ENCODE results near the gene RIOK2. TPM values are rescaled to one million over a fixed set of nuclear protein-coding genes. Genes with fewer than 3 reads are reported as not detected.
A peak's percentile ranks its signal among the peaks of the same experiment; 100 is the strongest.
"Not testable (repeated sequence)": the region's sequence is repeated elsewhere in the genome, so short reads cannot be mapped to it uniquely, and the experiment has no call there.

The RIOK2 gene
- total and polyA plus RNA-seq, 10 of the 15 experiments (the other 5 are each of a cell fraction or from before 2014, with no cell fraction given), result 23.0 to 69.1 (median 33.3) TPM

DNA sequence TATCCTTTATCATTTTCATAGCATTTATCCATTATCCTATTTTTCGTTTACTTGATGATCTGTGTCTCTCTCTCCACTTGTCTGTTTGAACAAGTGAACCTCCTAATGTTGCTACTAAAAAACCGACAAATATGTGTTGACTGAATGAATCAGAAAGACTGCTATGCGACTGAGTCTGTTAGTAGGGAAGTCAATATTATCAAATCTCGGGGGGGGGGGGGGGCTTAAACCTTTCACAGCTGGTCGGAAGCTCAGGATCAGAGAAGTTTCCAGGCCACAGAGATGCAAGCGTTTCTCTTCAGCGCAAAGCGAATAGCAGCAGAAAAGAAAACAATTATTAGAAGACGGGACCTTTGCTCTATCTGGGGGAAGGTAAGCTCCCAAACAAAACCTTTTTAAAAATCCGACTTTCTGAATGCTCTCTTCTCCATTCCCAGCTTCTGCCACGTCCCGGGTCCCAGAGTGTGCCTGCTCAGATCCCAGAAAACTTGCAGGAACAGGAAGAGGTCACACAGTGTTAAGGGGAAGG is 412 bp downstream of the RIOK2 start (continued):
- TF ChIP-seq LARP7 (IDR thresholded peaks at IDR 0.05), result no peak
- 0 out of 2 replicates have a peak, but pooled peaks have one; percentile 12 for TF ChIP-seq ASH2L (IDR thresholded peaks at IDR 0.05; ENCODE audit: borderline replicate concordance, low read depth)
- TF ChIP-seq CREB1 (IDR thresholded peaks at IDR 0.05; ENCODE audit: low read depth), result no peak
- TF ChIP-seq IKZF2 (IDR thresholded peaks at IDR 0.05), result peak in 1 of 2 experiments; percentile 74; a peak in 2 of 4 replicates
- TF ChIP-seq NRF1 (conservative IDR thresholded peaks at IDR 0.05; ENCODE audit: low read depth, low read length), result no peak
- TF ChIP-seq STAT3 (IDR thresholded peaks at IDR 0.05; ENCODE audit: low read depth, low read length), result no peak
- TF ChIP-seq TCF7 (IDR thresholded peaks at IDR 0.05; ENCODE audit: borderline replicate concordance), result no peak
- no peak for TF ChIP-seq ZNF622 (IDR thresholded peaks at IDR 0.05)

DNA sequence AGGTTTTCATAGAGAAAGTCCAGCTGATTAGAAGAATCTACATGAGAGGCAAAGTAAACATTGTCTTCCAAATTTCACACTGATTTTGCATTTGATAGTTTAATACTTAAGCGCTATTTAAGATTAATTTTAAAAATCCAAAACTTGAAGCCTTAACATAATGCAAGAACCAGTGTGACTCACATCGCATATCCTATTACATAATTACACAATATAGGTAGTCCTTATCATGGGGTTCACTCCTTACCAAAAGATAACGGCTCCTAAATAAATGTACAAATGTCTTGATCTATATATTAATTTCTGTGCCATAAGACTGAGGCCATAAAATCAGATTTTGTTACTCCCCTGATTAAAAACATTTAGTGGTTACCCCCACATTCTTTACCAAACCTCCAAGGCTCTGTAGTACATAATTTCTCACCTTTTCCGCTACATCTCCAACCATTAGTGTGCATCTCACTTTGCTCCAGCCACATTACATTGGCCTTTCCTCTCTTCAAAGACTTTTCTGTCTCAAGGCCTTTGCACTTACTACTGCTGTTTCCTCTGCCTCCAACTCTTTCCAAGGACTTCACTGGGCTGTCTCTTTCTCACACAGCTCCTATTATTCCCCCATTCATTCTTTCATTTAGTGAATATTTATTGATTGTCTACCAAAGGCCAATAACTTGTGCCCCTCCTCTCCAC is 1.0 kb downstream of the RIOK2 start:
- peak overlapping the region; percentile 94 for H3K27ac ChIP-seq (ENCODE audit: control insufficient read depth, insufficient read depth)
- peaks cover 28% of the 10 kb centered on the region for H3K79me2 ChIP-seq (ENCODE audit: control insufficient read depth, insufficient read depth, low read length)
- in situ Hi-C loops (cut with MboI) (loop anchor here (25.0 kb wide), 1 partner anchor 1855 kb away; no protein-coding TSS in a partner anchor), intact Hi-C loops (cut with micrococcal nuclease; ENCODE audit: unreplicated experiment) (loop anchor here (10.0 kb wide), 1 partner anchor 1743 kb away; the partner anchor contains the start of gene CHD1)
- CTCF ChIA-PET, result interaction anchor here (0.9 to 3.4 kb wide), 3 partner anchors 18 to 46 kb away, joined by 3 to 16 read pairs (median 7); no protein-coding TSS in a partner anchor
- peaks cover 3 to 11% of the 10 kb centered on the region in 2 experiments; a peak in 3 of 4 replicates for H3K36me3 ChIP-seq (ENCODE audit: control insufficient read depth in 2 of 2, insufficient read depth in 2 of 2, low read length in 1 of 2)
- H3K9me3 ChIP-seq (replicated peaks; ENCODE audit: control insufficient read depth, insufficient read depth, low read length), result no peaks in the 10 kb centered on the region; the same call in 1 of the 3 replicates
- RAD21 ChIA-PET (ENCODE audit: unreplicated experiment), result interaction anchor here (1.1 to 1.2 kb wide), 2 partner anchors 17 to 311 kb away, joined by 3 read pairs; no protein-coding TSS in a partner anchor
- FAIRE-seq (no peak), DNase-seq (ENCODE audit: low read depth, low spot score) (no peak), ATAC-seq (no peak)
- H4K20me1 ChIP-seq (ENCODE audit: control insufficient read depth, insufficient read depth), result no peaks in the 10 kb centered on the region
- SMC1A ChIA-PET (ENCODE audit: uncharacterized antibody, unreplicated experiment), result interaction anchor here (0.6 to 2.3 kb wide), 9 partner anchors 8 to 430 kb away, joined by 3 to 10 read pairs (median 6); no protein-coding TSS in a partner anchor
- H3K9ac ChIP-seq (ENCODE audit: control insufficient read depth, insufficient read depth, low read length), result peak overlapping the region; percentile 93
- no TSS peak for BruUV-seq (replicated peaks)
- peaks cover 11% of the 10 kb centered on the region for H3K4me1 ChIP-seq (ENCODE audit: control insufficient read depth, insufficient read depth, low read length)
- no peak overlapping the region for H2AFZ ChIP-seq (ENCODE audit: control insufficient read depth, low read depth, low read length)
- no peak for TF ChIP-seq STAT3 (IDR thresholded peaks at IDR 0.05; ENCODE audit: low read depth, low read length)
- TF ChIP-seq JUNB (IDR thresholded peaks at IDR 0.05), result no peak
- TF ChIP-seq IRF4 (IDR thresholded peaks at IDR 0.05; ENCODE audit: low read depth, low read length), result no peak
- H3K4me2 ChIP-seq (ENCODE audit: control insufficient read depth, insufficient read depth), result peak overlapping the region; percentile 72
- H3K4me3 ChIP-seq, result peak overlapping the region; percentile 99
- POLR2A ChIA-PET, result interaction anchor here (0.6 to 0.8 kb wide), 3 partner anchors 9 to 521 kb away, joined by 3 read pairs; no protein-coding TSS in a partner anchor
- WGBS (ENCODE audit: insufficient coverage, insufficient replicate concordance, low lambda C conversion rate, missing lambda C conversion rate), result 93% methylated on average over 4 of the region's 4 CpGs
- H3K27me3 ChIP-seq (replicated peaks in 1 of 2; ENCODE audit: control insufficient read depth in 2 of 2, insufficient read depth in 2 of 2, low read length in 1 of 2), result no peaks in the 10 kb centered on the region

DNA sequence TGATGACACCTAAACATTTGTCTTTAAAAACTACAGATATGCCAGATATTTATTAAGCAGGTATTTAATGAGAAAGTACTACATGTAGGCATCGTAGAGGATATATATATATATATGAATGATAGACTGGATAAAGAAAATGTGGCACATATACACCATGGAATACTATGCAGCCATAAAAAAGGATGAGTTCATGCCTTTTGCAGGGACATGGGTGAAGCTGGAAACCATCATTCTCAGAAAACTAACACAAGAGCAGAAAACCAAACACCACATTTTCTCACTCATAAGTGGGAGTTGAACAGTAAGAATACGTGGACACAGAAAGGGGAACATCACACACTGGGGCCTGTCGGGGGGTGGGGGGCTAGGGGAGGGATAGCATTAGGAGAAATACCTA is 3.6 kb downstream of the RIOK2 start:
- SMC1A ChIA-PET (ENCODE audit: uncharacterized antibody, unreplicated experiment), result interaction anchor here (1.5 to 1.8 kb wide), 2 partner anchors 15 to 16 kb away, joined by 5 to 6 read pairs; no protein-coding TSS in a partner anchor
- peaks cover 28% of the 10 kb centered on the region for H3K79me2 ChIP-seq (ENCODE audit: control insufficient read depth, insufficient read depth, low read length)
- peaks cover 3 to 13% of the 10 kb centered on the region in 2 experiments for H3K36me3 ChIP-seq (ENCODE audit: control insufficient read depth in 2 of 2, insufficient read depth in 2 of 2, low read length in 1 of 2)
- intact Hi-C loops (cut with micrococcal nuclease; ENCODE audit: unreplicated experiment); H3K4me3 ChIP-seq; H3K27ac ChIP-seq (ENCODE audit: control insufficient read depth, insufficient read depth); H3K27me3 ChIP-seq (replicated peaks in 1 of 2; ENCODE audit: control insufficient read depth in 2 of 2, insufficient read depth in 2 of 2, low read length in 1 of 2); H3K9me3 ChIP-seq (replicated peaks; ENCODE audit: control insufficient read depth, insufficient read depth, low read length); ATAC-seq; H4K20me1 ChIP-seq (ENCODE audit: control insufficient read depth, insufficient read depth); H3K4me2 ChIP-seq (ENCODE audit: control insufficient read depth, insufficient read depth); POLR2A ChIA-PET; H2AFZ ChIP-seq (ENCODE audit: control insufficient read depth, low read depth, low read length); FAIRE-seq; H3K9ac ChIP-seq (ENCODE audit: control insufficient read depth, insufficient read depth, low read length); BruUV-seq (replicated peaks); DNase-seq (ENCODE audit: low read depth, low spot score): not testable (repeated sequence)
- in situ Hi-C loops (cut with MboI), result loop anchor here (25.0 kb wide), 1 partner anchor 1858 kb away; no protein-coding TSS in a partner anchor
- RAD21 ChIA-PET (ENCODE audit: unreplicated experiment), result interaction anchor here (0.8 kb wide), 1 partner anchor 310 kb away, joined by 3 read pairs; no protein-coding TSS in a partner anchor
- H3K4me1 ChIP-seq (ENCODE audit: control insufficient read depth, insufficient read depth, low read length), result peaks cover 11% of the 10 kb centered on the region
- WGBS (ENCODE audit: insufficient coverage, insufficient replicate concordance, low lambda C conversion rate, missing lambda C conversion rate), result 100% methylated on average over 1 of the region's 3 CpGs
- CTCF ChIA-PET, result interaction anchor here (1.0 to 1.5 kb wide), 5 partner anchors 14 to 427 kb away, joined by 3 to 7 read pairs (median 3); no protein-coding TSS in a partner anchor

Measured in GM12878 (cell line).